GM10248 (cell line): ENCODE data around the gene STING1.

Source experiments
- CTCF ChIA-PET: fragments of 300-600 bp; sonication (Branson Sonifier 250); formaldehyde crosslinking; extraction: SDS; loops from one replicate; lab custom pipeline; 2021; ENCODE audit warnings: antibody characterized with exemption; lab: Yijun Ruan, JAX
- POLR2A ChIA-PET: fragments of 350-650 bp; sonication (Branson Sonifier 250); formaldehyde crosslinking; extraction: SDS; loops from one replicate; lab custom pipeline; 2020; ENCODE audit warnings: antibody characterized with exemption; lab: Yijun Ruan, JAX
- DNase-seq: peaks from one replicate; pipeline ENCODE4 v3.0.0; 2012; ENCODE audit errors: extremely low spot score
- TF ChIP-seq, protein P1 (sequence below): IDR thresholded peaks from 2 replicates; pipeline ENCODE4 v1.5.1; 2012; ENCODE audit warnings: mild to moderate bottlenecking, low read depth; ENCODE audit errors: extremely low read depth, missing control alignments, control extremely low read depth

Gene STING1

DNA sequence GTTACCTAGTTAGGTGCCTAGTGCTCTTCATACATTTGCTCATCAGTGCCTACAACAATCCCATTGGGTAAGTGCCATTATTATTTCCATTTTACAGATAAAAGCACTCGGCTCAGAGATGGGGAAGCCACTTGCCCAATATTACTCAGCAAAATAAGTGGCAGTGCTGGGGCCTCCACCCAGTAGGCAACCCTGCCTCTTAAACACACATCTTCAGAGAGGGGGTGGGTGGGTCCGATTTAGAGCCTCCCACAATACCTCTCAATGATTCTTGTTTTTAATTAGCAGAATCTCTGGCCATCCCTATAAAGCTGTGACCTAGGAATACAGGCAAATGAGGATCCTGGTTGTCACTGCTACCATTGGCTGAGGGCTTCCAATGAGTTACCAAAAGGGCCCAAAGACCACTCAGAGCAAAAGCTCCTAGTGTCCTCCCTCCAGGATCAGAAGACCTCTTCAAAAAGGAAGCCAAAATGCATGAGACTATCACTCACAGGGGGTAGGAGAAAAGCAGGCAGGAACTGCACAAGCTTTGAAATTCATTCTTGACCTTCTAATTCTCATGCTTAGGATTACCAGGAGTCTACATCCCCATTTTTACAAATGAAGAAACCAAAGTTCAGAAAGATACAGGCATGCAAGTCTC is 42.5 kb upstream of the STING1 start:
- ChIA-PET CTCF (interaction anchor here (1.0 to 18.6 kb wide), 6 partner anchors 11 to 107 kb away, joined by 3 to 504 read pairs (median 7); no protein-coding TSS in a partner anchor), POLR2A (no interaction called here)
- DNase-seq: peak; percentile 40
- TF ChIP-seq, protein P1, sequence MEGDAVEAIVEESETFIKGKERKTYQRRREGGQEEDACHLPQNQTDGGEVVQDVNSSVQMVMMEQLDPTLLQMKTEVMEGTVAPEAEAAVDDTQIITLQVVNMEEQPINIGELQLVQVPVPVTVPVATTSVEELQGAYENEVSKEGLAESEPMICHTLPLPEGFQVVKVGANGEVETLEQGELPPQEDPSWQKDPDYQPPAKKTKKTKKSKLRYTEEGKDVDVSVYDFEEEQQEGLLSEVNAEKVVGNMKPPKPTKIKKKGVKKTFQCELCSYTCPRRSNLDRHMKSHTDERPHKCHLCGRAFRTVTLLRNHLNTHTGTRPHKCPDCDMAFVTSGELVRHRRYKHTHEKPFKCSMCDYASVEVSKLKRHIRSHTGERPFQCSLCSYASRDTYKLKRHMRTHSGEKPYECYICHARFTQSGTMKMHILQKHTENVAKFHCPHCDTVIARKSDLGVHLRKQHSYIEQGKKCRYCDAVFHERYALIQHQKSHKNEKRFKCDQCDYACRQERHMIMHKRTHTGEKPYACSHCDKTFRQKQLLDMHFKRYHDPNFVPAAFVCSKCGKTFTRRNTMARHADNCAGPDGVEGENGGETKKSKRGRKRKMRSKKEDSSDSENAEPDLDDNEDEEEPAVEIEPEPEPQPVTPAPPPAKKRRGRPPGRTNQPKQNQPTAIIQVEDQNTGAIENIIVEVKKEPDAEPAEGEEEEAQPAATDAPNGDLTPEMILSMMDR: no peak

DNA sequence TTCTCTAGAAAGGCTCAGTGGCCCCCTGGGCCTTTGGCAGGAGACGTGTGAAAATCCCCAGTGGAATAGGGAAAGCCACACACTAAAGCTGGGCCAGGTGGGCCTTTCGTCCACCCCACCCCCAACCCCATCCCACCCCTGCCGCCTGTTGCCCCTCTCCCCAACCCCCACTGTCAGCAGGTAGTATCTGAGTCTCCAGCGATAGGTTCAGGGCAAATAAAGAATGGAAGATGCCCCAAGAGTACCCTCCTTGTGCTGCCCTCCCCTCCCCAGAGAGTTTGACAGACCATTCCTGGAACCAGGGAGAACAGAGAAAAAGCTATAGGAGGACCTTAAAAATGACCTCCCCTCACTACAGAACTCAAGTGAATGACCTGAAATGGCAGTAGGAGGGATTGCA is 41.9 kb upstream of the STING1 start:
- ChIA-PET POLR2A (no interaction called here), CTCF (interaction anchor here (1.0 to 18.6 kb wide), 5 partner anchors 11 to 108 kb away, joined by 3 to 504 read pairs (median 8); no protein-coding TSS in a partner anchor)
- no peak for DNase-seq
- TF ChIP-seq, protein P1: no peak

DNA sequence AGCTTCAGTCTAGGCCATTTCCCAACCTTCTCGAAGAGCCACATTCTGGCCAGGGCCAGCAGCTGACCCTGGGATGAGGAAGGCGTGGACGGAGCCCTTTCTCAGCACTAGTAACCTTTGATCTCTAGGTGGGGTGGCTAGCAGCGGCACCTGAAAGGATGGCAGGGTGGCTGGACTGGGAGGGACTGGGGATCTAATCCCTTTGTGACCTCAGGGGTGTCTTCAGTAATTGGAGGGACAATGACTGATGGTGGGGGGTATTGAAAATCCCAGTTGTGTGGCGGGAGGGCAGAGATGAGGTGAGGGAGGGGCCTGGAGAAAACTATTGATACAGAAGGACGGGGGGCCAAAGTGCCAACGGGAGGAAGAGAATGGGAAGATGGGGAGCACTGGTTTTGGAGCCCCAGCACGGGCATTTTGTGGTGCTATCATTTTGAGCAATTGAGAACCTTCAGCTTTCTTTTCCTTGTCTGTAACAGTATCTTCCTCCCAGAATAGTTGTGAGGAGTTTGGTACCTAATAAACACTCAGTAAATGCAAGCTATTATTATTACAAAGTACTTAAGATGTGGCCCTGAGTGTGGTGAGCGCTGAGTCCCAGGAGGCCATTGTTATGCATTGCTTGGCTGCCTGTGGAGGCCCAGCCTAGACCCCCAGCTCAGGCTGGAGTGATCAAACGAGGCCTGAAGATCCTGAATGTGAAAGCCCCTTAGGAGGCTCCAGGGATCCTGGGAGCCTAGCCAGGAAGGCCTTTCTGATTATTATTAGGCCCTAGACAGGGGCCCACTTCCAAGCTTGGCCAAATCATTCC is 41.3 kb upstream of the STING1 start:
- CTCF ChIA-PET: interaction anchor here (1.0 to 18.6 kb wide), 9 partner anchors 8 to 241 kb away, joined by 3 to 504 read pairs (median 4); partner anchors contain the start of gene SPATA24
- POLR2A ChIA-PET: interaction anchor here (0.5 kb wide), 1 partner anchor 8 kb away, joined by 3 read pairs; no protein-coding TSS in a partner anchor
- no peak for DNase-seq
- TF ChIP-seq, protein P1: no peak

DNA sequence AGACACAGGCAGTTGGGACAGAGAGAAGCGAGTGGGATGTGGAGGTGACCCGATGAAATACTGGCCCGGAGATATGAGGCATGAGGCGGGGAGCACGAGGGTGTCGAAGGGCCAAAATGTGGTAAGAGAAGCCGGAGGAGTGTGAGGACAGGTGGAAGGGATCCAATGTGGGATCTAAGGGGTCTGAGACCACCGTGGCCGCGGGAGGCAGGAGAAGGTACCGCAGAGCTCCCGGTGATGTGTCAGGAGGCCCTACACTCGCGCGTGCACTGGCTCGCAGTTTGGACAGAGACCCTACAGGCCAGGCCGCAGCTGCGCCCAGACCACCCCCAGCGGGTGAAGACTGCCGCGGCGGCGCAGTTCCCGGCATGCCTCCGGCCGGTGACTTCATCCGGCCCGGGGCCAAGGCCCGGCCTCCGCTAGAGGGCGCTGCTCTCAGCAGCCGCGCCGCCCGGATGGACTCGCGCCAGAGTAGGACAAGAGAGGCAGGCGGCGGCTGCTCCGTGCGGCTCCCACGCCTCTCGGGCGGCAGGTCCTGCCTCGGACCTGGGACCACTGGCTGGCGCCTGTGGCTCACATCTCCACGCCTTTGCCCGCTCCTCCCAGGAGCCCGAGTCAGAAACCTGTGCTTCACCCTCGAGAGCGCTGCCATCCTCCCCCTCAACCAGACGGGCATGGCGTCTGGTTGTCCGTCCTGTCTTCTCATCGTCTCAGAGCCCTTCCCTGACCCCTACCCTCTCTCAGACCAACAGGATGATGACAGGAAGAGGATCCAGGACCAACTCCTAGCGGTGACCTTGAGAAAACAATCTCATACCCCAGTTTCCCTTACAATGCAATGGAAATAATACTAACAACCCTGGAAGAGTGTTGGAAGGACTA is 35.4 kb upstream of the STING1 start:
- ChIA-PET POLR2A (interaction anchor here (0.5 kb wide), 1 partner anchor 34 kb away, joined by 6 read pairs; no protein-coding TSS in a partner anchor), CTCF (interaction anchor here (0.5 to 18.6 kb wide), 27 partner anchors 10 to 248 kb away, joined by 3 to 504 read pairs (median 3); partner anchors contain the start of genes DNAJC18 and STING1)
- peak; percentile 95 for DNase-seq
- TF ChIP-seq, protein P1: peak; percentile 97

DNA sequence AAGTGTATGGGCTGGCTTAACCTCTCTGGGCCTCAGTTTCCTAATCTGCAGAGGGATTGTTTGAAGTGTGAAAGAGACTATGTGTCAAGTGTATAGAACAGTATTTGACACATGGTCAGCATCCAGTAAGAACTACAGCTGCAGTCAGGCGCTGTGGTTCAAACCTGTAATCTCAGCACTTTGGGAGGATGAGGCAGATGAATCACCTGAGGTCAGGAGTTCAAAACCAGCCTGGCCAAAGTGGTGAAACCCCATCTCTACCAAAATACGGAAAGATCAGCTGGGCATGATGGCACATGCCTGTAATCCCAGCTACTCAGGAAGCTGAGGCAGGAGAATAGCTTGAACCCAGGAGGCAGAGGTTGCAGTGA is 31.9 kb upstream of the STING1 start:
- ChIA-PET POLR2A (no interaction called here), CTCF (interaction anchor here (0.6 to 18.6 kb wide), 29 partner anchors 9 to 252 kb away, joined by 3 to 504 read pairs (median 10); partner anchors contain the start of genes DNAJC18, ECSCR, SMIM33 and STING1)
- TF ChIP-seq, protein P1: no peak
- no peak for DNase-seq
